NCI-H1092 (cell line): ENCODE data around the gene TRPV6.

Experiments used
- DNase-seq: peaks from one replicate; lab custom pipeline; 2025; lab: John Stamatoyannopoulos, UW

TRPV6 gene

DNA sequence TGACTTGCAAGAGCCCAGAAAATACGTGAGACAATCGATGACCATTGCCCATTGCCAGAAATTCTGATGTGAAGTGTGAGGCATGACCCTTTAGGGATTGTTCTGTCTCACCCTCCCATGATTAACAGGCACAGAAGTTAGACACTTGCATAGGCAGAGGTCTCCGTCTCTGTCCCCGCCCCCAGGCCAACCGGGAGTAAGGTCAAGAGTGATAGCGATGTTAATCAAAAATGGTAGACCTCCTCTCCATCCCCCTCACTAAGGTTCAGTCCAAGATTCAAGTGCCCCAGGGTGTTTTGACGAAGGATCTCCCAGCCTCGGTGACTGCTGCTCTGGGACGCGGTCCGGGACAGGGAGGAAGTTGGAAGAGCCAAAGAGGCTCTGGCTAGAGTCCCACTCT is 22.7 kb upstream of the TRPV6 start:
- DNase-seq: no peak

DNA sequence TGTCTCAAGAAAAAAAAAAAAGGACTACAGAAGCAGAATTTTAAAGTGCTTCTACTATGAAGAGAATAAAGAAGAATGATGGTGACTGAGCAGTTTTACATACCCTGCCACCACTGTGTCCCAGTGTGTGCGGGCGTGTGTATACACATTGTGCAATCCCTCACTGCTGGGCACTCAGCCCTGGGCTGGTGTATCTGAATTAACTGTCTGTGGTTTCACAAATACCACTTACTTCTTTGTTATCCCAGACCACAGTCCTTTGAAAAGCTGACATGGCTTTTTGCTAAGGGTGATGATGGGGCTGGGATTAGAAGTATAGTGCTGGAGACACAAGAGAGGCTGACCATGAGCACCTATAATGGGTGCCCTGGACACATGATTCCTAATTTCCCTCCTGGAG is 21.1 kb upstream of the TRPV6 start:
- DNase-seq: no peak

GRCh38 chr7:142905759-142906158 is 20.2 kb upstream of the TRPV6 start:
- DNase-seq: no peak

DNA sequence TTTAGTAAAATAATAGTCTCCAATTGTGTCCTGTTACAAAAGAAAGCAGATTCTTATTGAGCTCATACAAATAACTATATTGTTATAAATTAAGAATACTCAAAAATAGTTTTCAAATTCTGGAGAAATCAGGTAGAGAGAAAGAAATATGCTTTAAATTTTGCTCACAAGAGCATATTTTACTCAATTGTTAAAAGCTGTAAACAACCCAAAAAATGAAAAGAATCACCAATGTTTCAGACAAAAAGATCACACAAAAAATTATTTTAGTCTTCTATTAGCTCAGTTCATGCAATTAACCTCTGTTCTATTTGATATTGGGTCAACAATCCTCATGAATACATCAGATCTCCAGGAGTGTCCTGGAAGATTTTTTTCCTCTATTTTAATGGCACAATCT is 18.6 kb upstream of the TRPV6 start:
- DNase-seq: no peak

DNA sequence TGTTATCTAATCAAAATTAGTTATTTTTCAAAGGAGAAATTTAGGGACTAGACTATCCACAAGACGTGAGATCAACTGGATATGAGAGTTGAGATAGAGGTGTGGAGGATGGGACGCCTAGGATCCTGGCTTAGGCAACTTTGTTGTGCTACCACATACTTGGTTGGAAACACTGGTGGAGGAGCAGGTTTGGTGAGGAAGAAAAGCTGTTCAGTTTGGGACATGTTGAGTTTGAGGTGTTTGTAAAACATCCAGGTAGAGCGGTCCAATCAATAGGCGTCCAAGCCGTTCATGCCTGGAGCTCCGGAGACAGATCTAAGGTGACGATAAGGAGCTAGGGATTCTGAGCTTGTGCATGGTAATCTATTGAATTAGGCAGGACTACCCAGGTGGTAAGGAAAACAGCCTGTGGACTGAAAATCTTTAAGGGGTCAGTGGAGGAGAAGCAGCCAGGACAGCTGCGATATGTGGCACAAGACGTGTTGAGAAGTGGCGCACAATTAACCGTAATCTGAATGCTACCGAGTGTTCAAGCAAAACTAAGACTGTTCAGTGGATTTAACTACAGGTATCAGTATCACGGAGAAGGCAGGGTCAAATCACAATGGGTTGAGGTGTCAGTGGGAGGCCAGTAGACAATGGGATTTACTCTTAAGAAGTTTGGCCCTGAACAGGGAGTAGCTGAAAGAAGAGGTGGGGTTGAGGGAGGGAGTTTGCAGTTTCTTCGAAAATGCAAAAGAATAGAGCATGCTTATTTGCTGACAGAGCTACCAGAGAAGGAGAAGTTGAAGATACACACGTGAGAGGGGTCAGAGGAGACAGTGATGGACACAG is 16.1 kb upstream of the TRPV6 start:
- DNase-seq: no peak

- no peak for DNase-seq
Measured at GRCh38 chr7:142899661-142900060, 14.1 kb upstream of the TRPV6 start.

DNA sequence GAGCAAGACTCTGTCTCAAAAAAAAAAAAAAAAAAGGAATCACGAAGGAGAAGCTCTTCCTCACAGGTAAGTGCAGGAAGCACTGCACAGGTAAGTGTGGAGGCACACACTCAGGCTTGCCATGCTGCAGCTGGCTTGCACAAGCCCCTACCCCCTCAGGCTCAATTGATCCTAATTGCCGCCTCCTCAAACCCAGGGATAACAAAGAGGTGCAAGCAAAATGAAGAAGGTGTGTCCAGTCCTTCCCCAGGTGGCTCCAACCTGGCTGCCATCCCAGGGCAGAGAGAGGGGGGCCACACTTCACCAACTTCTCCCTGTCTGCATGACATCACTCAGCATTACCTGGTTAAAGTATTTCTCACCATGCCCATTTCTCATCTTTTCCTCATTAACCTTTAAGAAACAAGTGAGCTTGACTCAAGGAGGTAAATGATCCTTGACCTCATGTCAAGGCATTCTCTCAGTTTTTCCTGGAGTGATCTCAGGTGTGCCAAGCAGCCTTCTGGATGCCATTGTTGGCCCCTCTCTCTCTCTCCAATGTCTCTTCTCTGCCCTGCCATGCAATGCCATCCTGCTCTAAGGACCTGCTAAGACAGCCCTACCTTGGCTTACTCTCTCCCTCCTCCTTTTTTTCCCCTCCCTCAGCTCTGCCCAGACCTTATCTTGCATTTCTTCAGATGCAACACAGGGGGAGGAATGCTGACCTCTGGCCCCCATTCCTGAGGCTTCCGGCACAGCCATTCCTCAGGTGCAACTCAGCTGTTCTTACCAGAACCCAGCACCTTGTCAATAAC is 13.0 kb upstream of the TRPV6 start:
- no peak for DNase-seq

DNA sequence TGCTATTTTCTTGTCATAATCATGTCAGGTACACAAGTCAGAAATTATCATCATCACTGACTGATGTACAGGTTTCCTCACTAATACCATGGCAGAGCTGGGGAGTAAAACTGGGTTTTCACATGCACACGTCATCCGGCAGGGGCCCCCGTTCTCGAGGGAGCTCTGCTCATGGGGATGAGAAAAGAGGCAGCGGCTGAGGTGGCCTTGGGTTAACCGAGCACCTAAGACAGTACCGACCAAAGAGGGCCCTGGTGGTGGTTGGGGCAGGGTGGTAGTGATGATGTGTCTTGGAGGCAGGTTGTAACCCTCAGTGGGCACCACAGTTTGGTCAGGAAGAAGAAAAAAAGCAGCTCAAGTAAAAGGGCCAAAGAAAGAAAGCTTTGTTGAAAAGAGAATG is 12.1 kb upstream of the TRPV6 start:
- DNase-seq: no peak

GRCh38 chr7:142896741-142897379 is 11.3 kb upstream of the TRPV6 start:
- no peak for DNase-seq

DNA sequence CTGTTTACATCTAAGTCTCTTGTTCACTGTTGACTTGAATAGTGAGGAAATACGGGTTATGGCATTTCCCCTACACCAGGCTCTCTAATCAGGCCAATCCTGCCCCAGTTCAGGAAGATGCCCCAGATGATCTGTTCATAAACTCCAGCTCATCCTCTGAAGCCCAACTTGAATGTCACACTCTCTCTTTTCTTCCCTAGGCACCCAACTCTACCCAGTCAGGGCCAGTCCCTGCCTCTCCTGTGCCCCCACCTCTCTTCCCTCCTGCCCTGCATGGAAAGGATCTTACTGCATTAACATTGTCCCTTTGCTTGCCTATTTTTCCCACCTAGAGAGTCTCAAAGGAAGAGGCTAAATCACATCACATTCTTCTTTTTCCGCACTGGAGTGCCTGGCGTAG is 10.6 kb upstream of the TRPV6 start:
- no peak for DNase-seq

- no peak for DNase-seq
Measured at GRCh38 chr7:142894985-142895593, 9.5 kb upstream of the TRPV6 start.

- DNase-seq: no peak
Measured at GRCh38 chr7:142894112-142894984, 8.8 kb upstream of the TRPV6 start.

DNA sequence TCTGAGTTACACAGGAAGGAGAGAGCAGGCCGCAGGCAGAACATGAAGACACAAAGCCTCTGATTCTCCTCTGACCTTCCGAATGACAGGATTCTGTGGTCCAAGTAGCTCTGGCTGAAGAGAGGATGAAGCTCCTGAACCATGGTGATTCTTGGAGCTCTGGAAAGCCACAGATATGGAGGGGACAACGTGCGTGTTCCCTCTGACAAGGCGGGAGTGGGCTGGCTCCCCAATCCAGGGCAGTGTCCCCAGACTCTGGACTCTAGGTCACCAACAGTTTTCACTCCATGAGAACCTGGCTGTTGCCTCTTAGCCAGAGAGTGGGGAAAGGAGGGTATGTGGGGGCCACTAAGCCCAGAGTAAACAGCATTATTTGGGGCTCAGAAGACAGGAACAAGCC is 7.4 kb upstream of the TRPV6 start:
- DNase-seq: no peak

DNA sequence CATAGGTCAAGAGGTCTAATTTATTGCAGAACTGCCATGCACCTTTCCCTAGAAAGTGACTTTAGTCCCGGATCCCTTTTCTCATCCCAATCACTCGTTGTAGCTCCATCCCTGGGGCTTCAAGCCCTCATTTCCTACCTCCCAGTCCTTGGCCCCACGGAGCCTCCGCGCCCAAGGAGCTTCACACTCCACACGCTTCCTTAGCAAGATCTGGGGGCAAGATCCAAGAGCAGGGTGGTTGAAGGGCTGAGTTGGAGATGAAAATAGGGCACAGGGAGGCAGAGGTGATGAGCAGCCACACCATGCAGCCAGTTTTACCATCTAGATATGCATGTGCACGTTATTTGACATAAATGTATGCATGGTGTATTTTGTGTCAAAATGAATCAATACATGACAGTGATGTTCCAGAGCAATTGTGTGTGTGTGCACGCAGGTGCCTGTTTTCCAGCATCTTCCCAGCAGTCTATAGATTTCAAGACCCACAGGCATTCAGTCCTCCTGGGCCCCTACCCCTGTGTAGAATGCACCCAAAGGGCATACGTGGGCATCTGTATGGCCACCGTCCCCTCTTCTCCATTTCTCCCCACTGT is 6.0 kb upstream of the TRPV6 start:
- DNase-seq: no peak

DNA sequence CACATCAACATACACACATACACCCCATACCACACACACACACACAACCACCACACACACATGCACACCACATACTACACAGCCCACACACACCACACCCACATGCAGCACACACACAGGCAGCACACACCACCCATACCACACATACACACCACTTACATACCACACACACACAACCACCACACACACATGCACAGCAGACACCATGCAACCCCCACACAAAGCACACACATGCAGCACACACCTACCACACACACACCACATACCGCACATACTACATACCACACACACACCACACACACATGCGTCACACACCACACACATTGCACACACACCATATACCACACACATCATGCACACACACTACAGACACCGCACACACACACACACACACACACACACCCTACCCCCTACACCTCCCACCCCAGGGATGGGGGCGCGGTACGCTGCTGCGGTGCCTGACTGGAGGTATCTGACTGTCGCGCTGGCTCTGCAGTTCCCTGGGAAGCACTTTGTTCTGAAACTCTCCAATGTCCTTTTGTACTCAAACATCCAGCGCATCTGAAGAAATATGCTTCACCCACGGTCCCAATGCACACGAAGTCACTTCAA is 5.4 kb upstream of the TRPV6 start:
- DNase-seq: no peak

DNA sequence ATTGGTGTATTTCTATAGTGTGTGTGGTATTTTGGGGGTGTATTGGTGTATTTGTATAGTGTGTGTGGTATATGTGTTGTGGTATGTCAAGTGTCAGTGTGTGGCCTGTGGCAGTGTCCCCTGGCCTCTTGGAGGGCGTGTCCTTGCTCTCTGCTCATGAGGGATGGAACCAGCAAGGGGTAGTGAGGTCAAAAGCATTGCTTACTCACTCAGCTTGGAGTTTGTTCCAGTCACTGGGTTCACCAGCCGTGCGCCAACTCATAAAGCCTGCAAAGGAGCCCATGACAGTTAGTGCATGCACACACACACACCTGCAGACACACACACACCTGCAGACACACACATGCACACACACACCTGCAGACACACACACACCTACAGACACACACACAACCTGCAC is 4.3 kb upstream of the TRPV6 start:
- no peak for DNase-seq

DNA sequence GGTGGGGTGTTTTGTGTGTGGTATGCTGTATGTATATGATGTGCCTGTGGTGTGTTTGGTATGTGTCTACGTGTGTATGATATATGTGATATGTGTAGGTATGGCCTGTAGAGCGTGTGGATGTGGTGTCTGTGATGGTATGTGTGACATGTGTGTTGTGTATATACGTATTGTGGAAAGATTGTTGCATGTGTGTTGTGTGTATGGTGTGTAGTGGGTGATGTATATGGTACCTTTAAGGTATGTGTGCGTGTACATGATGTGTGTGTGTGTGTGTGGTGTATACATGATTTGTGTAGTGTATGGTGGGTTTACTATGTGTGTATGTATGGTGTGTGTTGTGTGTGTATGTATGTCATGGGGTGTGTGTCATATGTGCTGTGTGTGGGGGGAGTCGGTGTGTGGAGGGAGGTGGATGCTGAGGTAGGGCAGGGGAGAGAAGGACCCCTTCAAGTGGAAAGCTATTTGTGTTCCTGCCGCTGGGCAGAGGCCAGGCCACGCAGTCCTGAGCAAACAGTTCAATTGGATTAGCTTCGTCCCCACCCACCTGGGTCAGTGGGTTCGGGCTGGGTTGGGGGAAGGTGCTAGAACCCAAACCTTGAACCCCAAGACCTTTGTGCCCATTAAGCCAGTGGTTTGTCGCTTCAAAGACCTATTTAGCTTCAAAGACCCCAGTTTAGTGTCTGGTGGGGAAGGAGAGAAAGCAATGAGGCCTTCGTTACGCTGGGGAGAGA is 1.9 kb upstream of the TRPV6 start:
- no peak for DNase-seq

DNA sequence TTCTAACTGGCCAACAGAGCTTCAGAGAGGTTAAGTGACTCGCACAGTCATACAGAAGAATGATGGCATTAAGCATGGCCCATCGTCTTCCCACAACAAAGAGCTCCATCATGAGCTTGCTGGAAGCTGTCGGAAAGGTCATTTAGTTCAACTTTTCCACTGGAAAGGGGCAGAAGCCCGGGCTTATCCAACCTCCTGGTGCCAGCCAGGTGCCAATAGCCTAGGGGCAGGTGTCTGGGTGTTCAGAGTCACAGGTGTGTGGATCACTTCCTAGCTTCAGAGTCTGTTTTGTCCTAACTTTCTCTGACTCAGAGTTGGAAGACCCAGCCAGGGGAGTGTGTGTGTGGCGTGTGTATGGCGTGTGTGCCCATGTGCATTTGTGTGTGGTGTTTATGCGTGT is 1.3 kb upstream of the TRPV6 start:
- DNase-seq: no peak

- no peak for DNase-seq
Measured at GRCh38 chr7:142884286-142884640, 1.3 kb downstream of the TRPV6 start.
